Activated naive CD4-positive, alpha-beta T cell treated with anti-CD3 and anti-CD28 coated beads, Interleukin-2, amount 50 U/mL, for 16 hours (primary cell): ENCODE results near the gene POC1B.

ENCODE experiments used
- DNase-seq: peaks from one replicate; pipeline ENCODE4 v3.0.0-alpha.2; 2020

POC1B gene

DNA sequence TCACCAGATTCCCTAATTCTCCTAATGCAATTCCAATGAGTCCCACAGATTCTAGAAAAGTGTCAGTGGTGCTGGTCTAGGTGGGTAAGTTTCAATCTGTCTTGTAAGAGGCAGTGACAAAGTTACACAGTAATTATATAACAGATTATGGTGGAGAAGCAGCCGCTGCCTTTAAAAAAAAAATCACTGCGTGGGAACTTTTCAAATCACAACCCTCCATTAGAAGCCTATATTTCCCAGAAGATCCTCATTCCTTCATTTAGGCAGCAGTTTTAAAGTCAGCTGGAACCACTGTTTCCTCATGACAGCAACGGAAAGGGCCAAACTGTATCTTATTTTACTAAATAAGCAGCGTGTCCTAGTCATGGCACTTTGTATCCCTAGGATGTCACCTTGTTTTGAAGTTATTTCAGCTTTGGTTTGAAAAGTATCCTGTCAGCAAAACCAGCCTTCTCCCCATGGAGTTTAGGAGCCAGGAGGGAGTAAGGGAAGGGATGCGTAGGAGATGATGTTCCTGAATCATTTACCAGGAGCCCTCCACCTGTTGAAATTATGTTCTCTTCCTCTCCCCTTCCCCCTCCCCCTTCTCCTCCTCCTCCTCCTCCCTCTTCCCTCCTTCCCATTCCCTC, 145.9 kb downstream of the POC1B start:
- no peak for DNase-seq

DNA sequence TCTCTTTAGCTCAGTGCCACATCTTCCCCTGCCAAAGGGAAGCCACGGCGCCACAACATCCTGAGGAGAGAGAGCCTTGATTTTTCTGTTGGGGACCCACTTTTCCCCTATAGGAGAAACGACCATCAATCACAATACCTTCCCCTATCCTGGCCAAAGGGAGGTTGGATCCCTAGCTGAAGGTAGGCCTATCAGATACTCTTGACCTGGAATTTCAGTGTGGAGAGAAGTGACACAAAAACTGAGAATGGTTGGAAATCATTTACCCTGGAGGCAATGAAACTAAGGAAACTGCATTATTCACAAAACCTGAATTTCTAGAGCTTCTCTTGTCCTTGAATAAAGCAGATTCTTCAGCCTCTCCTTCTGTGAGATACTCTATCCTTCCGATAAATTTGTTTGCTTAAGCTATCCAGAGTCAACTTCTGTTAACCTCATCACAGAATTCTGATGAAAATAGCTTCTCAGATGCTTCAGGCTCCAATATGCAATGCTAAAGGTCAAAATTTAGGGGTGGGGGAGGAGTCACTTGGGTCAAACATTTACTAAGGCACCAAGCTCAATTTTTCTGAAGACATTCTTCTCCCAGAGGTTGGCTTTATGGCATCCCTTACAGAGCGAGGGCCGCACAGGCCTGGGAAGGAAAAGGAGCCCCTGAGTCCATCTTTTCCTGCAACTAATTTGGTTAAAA, 146.6 kb downstream of the POC1B start:
- DNase-seq = no peak

DNA sequence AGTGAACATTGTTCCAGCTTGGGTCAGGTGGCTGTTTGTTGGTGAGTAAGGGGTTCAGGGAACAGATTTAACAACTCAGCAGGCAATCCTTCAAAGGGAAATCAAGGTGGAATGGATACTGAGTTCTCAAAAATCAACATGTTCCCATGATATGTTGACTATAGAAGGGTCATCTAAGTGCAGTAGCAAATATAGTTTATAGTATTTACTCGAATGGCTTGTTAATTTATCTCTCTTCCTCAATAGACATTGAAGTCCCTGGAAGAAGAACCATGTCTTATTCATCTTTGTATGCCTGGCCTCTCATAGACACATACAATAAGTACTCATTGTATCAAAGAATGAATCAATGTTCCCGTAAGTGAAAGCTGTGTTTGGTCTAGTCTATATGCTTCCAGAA, 149.0 kb downstream of the POC1B start:
- no peak for DNase-seq

DNA sequence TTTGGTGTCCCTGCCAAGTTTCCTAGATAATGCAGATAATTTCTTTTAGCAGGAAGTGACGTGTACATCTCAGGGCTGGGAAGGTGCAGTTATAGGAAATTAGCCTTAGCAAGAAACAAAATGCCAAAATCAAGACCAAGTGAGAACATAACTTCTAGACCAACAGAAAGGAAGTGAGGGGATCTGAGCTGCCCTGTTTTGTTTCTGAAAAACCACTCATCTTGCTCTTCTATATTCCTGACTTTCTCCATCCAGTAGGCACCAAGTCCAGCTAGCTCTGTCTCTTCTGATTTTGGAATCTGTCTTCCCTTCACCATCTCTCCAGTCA, 149.7 kb downstream of the POC1B start:
- DNase-seq = no peak

DNA sequence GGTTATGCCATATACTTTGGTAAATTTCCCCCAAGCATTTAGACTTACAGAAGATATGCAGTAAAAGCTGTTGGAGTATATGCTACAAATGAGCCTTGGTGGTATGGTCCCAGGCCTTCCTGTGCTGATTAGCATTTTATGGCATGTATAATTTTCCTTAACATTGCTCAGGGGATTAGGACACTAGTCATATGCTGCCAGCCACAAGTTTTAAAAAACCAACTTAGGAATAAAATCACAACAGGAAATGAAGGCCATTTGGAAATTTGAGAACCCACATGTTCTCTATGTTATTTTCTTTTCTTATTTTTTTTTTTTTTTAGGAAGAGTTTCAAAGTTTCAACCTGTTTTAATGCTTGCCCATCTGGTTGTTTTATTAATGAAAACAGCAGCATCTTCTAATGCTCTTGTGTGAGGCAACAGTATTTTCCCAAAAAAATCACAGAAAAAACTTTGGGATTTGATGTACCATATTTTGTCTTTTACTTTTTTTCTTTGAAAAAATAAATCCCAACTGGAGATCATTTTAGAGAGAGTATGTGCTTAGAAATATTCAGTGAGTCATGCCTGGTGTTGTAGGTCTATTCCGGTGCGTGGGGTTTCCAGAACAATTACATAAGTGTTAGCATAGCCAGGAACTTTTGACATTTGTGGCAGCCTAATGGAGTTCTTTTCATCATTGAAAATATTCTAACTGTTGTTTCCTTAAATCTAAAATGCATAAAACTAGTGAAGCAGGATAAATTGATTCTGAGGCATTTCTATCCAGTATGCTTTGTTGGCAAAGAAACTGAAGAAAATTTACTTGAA, 151.9 kb downstream of the POC1B start:
- DNase-seq = no peak

DNA sequence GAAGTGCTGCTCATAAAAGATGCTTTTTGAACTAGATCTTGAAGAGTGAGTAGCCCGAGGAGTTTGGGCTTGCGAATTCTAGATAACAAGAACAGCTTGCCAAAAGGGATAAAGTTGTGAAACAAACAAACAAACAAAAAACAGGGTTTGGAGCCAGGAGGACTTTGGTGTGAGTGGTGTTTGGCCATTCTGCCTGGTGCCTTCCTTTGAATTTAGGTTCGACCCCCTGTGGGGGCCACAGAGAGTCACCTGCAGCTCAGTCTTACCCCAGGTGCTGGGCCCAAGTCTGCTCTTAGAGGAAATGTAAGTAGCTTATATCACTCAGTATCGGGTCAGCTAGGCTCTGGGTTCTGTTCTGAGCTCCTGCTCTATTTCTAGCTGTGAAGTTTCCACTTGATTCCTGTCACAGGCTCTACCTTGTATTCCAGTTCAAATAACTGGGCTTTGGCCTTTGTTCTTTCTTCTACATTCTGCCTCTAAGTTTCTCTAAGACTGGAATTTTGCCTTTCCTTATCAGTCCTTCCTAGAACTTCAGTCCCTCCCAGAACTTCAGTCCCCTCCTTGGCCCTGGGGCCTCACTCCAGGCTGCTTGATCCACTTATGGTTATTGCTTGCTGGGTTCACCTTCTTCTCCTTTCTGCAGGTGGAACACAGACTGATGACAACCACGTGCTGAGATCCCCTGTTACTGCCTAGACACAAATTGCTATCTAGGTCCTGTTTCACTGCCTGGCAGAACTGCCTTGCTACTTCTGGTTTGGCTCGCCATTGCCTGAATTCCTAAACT, 153.1 kb downstream of the POC1B start:
- no peak for DNase-seq

DNA sequence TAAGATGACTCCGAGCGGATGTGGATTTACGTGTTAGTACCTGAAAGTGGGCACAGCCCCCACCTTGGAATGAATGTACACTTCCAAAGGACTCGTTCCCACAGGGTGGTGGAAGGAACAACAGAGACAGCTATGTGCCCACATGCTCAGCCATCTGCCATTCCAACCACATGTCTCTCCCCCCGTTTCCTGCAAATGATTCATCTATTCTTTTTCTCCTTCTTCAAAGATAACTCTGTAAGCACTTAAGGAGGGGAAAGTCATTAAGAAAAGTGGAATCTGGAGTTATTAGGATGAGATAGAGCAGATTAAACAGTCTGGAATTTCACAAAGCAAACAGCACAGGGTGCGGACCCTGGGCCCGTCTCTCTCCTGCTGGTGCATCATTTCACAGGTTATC, 155.0 kb downstream of the POC1B start:
- DNase-seq = no peak

DNA sequence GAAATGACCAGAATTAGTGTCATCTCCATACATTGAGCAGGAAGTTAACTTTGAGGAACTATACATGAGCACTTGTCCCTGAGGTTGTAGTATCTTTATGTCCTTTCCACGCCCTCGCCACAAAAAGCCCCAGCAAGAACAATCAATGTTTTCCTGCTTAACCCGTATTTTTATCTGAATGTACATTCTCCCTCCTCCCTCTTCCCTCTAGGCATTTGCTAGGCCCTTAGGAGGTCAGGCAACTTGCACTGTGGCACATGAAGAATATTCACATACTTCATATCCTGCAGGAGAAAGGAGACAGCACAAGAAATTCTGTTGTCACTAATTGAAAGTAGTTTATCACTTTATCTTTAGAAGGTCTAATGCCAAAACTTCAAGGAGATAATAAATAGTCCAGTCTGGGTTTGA, 155.4 kb downstream of the POC1B start:
- no peak for DNase-seq
